Renal cortex interstitium (tissue), 11 donors: ENCODE results near the gene TBX21. TPM values are rescaled to one million over a fixed set of nuclear protein-coding genes. Genes with fewer than 3 reads are reported as not detected.

Experiments used
- DNase-seq, 11 donors: peaks; one replicate each; pipeline ENCODE4 v3.0.0-alpha.2; 2013; ENCODE audit warnings: low read depth in 9 of 11, low spot score in 4 of 11; ENCODE audit errors: extremely low read depth in 1 of 11
- polyA plus RNA-seq, 3 donors: library from polyadenylated mRNA; unstranded; fragments of 120-200 nt; gene quantifications; one replicate each; pipeline ENCODE4 v1.2.1, GENCODE V29; 2013; ENCODE audit not compliant: insufficient read length in 3 of 3

TBX21 gene
- polyA plus RNA-seq, 3 donors, result 0.07 to 0.20 (median 0.12) TPM

DNA sequence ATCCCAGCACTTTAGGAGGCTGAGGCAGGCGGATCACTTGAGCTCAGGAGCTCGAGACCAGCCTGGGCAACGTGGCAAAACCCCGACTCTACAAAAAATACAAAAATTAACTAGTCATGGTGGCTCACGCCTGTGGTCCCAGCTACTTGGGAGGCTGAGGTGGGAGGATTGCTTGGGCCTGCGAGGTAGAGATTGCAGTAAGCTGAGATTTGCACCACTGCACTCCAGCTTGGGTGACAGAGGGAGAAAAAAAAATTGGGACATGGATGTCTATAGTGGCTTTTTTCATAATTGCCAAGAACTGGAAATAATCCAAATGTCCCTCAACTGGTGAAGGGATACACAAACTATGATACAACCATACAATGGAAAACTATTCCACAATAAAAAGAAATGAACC is 59.9 kb downstream of the TBX21 start:
- DNase-seq, result no peak

Other genes with a start within 250 kb of the TBX21 start
- 100 to 1,000 TPM; 149 to 190 (median 150) TPM for gene NPEPPS, start 202.1 kb upstream of the TBX21 start, polyA plus RNA-seq
- gene KPNB1, start 83.3 kb upstream of the TBX21 start, polyA plus RNA-seq, result 100 to 1,000 TPM; 228 to 300 (median 256) TPM
- 10 to 100 TPM; 27.4 to 37.7 (median 31.6) TPM for gene TBKBP1, start 39.1 kb upstream of the TBX21 start, polyA plus RNA-seq
- gene OSBPL7, start 88.6 kb downstream of the TBX21 start, polyA plus RNA-seq, result 10 to 100 TPM; 12.5 to 18.6 (median 13.4) TPM
- gene MRPL10, start 98.3 kb downstream of the TBX21 start, polyA plus RNA-seq, result 10 to 100 TPM; 54.0 to 58.9 (median 58.4) TPM
- gene LRRC46, start 98.4 kb downstream of the TBX21 start, polyA plus RNA-seq, result 1 to 10 TPM; 2.5 to 3.6 (median 3.4) TPM
- gene SCRN2, start 108.0 kb downstream of the TBX21 start, polyA plus RNA-seq, result 10 to 100 TPM; 53.5 to 76.2 (median 54.9) TPM
- gene SP6, start 117.9 kb downstream of the TBX21 start, polyA plus RNA-seq, result 1 to 10 TPM; 2.7 to 4.1 (median 3.9) TPM
- 10 to 100 TPM; 22.4 to 23.8 (median 22.6) TPM for gene SP2, start 163.0 kb downstream of the TBX21 start, polyA plus RNA-seq
- 10 to 100 TPM; 20.6 to 23.4 (median 21.7) TPM for gene PNPO, start 208.3 kb downstream of the TBX21 start, polyA plus RNA-seq
- 10 to 100 TPM; 18.0 to 20.6 (median 18.2) TPM for gene PRR15L, start 224.6 kb downstream of the TBX21 start, polyA plus RNA-seq
- 100 to 1,000 TPM; 164 to 186 (median 167) TPM for gene CDK5RAP3, start 237.9 kb downstream of the TBX21 start, polyA plus RNA-seq